Measurements from ENCODE around the gene TXNRD2.

GRCh38 chr22:19853879-19854777 is 87.5 kb downstream of the TXNRD2 start:
- TF ChIP-seq CTCF (conservative IDR thresholded peaks at IDR 0.05; ENCODE audit: low read depth, low read length) (no peak), RCOR1 (IDR thresholded peaks at IDR 0.05; ENCODE audit: insufficient replicate concordance, low read length) (no peak), POLR2A (IDR thresholded peaks at IDR 0.05; ENCODE audit: low read depth, low read length) (no peak), RAD21 (IDR thresholded peaks at IDR 0.05; ENCODE audit: low read length) (no peak), FOS (IDR thresholded peaks at IDR 0.05; ENCODE audit: low read depth, low read length) (no peak), USF2 (IDR thresholded peaks at IDR 0.05; ENCODE audit: low read depth, low read length) (no peak), BHLHE40 (IDR thresholded peaks at IDR 0.05; ENCODE audit: low read depth, low read length) (no peak)

Data from IMR-90 (cell line).